Neural progenitor cell (in vitro differentiated cells): Measurements from ENCODE around the gene GNAT1. TPM values are rescaled to one million over a fixed set of nuclear protein-coding genes. Genes with fewer than 3 reads are reported as not detected.

ENCODE experiments used
- DNase-seq: peaks from one replicate; pipeline ENCODE4 v3.0.0-alpha.2; 2016; ENCODE audit warnings: low spot score
- H2AFZ ChIP-seq: fragments of 200-600 bp; sonication (generic); replicated peaks from 2 replicates; pipeline ENCODE4 v1.6.1; 2016; ENCODE audit warnings: antibody characterized with exemption
- H3F3A ChIP-seq: fragments of 200-600 bp; sonication (generic); 2 replicates; pipeline ENCODE4 v1.6.1; 2016; ENCODE audit warnings: antibody characterized with exemption, low read depth
- H3K27ac ChIP-seq: fragments of 200-600 bp; sonication (generic); 2 replicates; pipeline ENCODE4 v1.5.1; 2016; ENCODE audit warnings: mild to moderate bottlenecking
- H3K27me3 ChIP-seq: fragments of 200-600 bp; sonication (generic); 2 replicates; pipeline ENCODE4 v1.6.1; 2016; ENCODE audit warnings: mild to moderate bottlenecking, moderate library complexity
- H3K36me3 ChIP-seq: fragments of 200-600 bp; sonication (generic); 2 replicates; pipeline ENCODE4 v1.5.1; 2016
- H3K4me1 ChIP-seq: fragments of 200-600 bp; sonication (generic); 2 replicates; pipeline ENCODE4 v1.6.1; 2016; ENCODE audit warnings: mixed run types
- H3K4me2 ChIP-seq: fragments of 200-600 bp; sonication (generic); 2 replicates; pipeline ENCODE4 v1.6.1; 2016
- H3K4me3 ChIP-seq: fragments of 200-600 bp; sonication (generic); 2 replicates; pipeline ENCODE4 v1.5.1; 2016
- H3K79me2 ChIP-seq: fragments of 200-600 bp; sonication (generic); 2 replicates; pipeline ENCODE4 v1.6.1; 2016; ENCODE audit warnings: low read depth
- H3K9ac ChIP-seq: fragments of 200-600 bp; sonication (generic); 2 replicates; pipeline ENCODE4 v1.6.1; 2016
- H3K9me3 ChIP-seq: fragments of 200-600 bp; sonication (generic); 2 replicates; pipeline ENCODE4 v1.5.1; 2016; ENCODE audit warnings: low read depth
- H4K20me1 ChIP-seq: fragments of 200-600 bp; sonication (generic); 2 replicates; pipeline ENCODE4 v1.6.1; 2016; ENCODE audit warnings: low read depth
- H3K27ac Mint-ChIP-seq: 3 replicates; pipeline ENCODE4 v1.8.0; 2021; ENCODE audit warnings: mixed read lengths
- H3K27me3 Mint-ChIP-seq: 2 replicates; pipeline ENCODE4 v1.8.0; 2022; ENCODE audit warnings: low read depth, mild to moderate bottlenecking, inconsistent platforms, moderate library complexity, mixed read lengths; ENCODE audit not compliant: insufficient read depth
- H3K36me3 Mint-ChIP-seq: 3 replicates; pipeline ENCODE4 v1.8.0; 2021; ENCODE audit warnings: mixed read lengths
- H3K4me1 Mint-ChIP-seq: 3 replicates; pipeline ENCODE4 v1.8.0; 2021; ENCODE audit warnings: mixed read lengths
- H3K4me3 Mint-ChIP-seq: 3 replicates; pipeline ENCODE4 v1.8.0; 2021; ENCODE audit warnings: mild to moderate bottlenecking, moderate library complexity, mixed read lengths
- H3K9me3 Mint-ChIP-seq: 3 replicates; pipeline ENCODE4 v1.8.0; 2020; ENCODE audit warnings: mixed read lengths
- CTCF ChIP-seq: fragments of 200-600 bp; sonication (generic); IDR thresholded peaks from 2 replicates; pipeline ENCODE4 v1.5.1; 2017; ENCODE audit warnings: antibody characterized with exemption, mild to moderate bottlenecking
- EZH2 ChIP-seq: fragments of 200-600 bp; sonication (generic); IDR thresholded peaks from 2 replicates; pipeline ENCODE4 v1.6.1; 2017; ENCODE audit warnings: antibody characterized with exemption, mild to moderate bottlenecking, moderate library complexity
- EZH2phosphoT487 ChIP-seq: fragments of 200-600 bp; sonication (generic); IDR thresholded peaks from 2 replicates; pipeline ENCODE4 v1.6.1; 2017; ENCODE audit warnings: antibody characterized with exemption
- total RNA-seq: library from RNA; depleted of rRNA; stranded (reverse); fragments of >200 nt; gene quantifications from 2 replicates; pipeline ENCODE4 v1.2.3, GENCODE V29; 2015; ENCODE audit warnings: low replicate concordance

GNAT1 gene
- total RNA-seq, 1 donor from 2014 or later, result not detected

- no peak overlapping the region for H3K27ac ChIP-seq
- no peaks in the 10 kb centered on the region for H3K36me3 Mint-ChIP-seq
- DNase-seq, result no peak
- no peak overlapping the region for H3K4me2 ChIP-seq
- H2AFZ ChIP-seq, result no peak overlapping the region
- no peak overlapping the region for H3K9ac ChIP-seq
- H3K27me3 Mint-ChIP-seq, result peaks cover 8% of the 10 kb centered on the region
- H3K4me3 Mint-ChIP-seq, result no peak overlapping the region
- no peaks in the 10 kb centered on the region for H3K27me3 ChIP-seq
- H3K27ac Mint-ChIP-seq, result peak overlapping the region; percentile 46
- H3K4me1 ChIP-seq, result no peaks in the 10 kb centered on the region
- no peaks in the 10 kb centered on the region for H3K36me3 ChIP-seq
- H3K4me1 Mint-ChIP-seq, result peaks cover 9% of the 10 kb centered on the region
- no peaks in the 10 kb centered on the region for H3K79me2 ChIP-seq
- TF ChIP-seq CTCF (no peak), EZH2phosphoT487 (no peak), EZH2 (no peak)
- H3K9me3 ChIP-seq, result no peaks in the 10 kb centered on the region
- no peaks in the 10 kb centered on the region for H3F3A ChIP-seq
- no peak overlapping the region for H3K4me3 ChIP-seq
- no peaks in the 10 kb centered on the region for H3K9me3 Mint-ChIP-seq
- H4K20me1 ChIP-seq, result no peaks in the 10 kb centered on the region
Measured at GRCh38 chr3:50213373-50213772, 22.0 kb downstream of the GNAT1 start.

GRCh38 chr3:50214824-50215223 is 23.4 kb downstream of the GNAT1 start:
- Histone ChIP-seq H3K4me3 (no peak overlapping the region), H3K79me2 (no peaks in the 10 kb centered on the region), H3K27me3 (no peaks in the 10 kb centered on the region), H2AFZ (no peak overlapping the region), H3K4me1 (no peaks in the 10 kb centered on the region), H3K9me3 (no peaks in the 10 kb centered on the region), H3K36me3 (no peaks in the 10 kb centered on the region), H3K27ac (no peak overlapping the region), H4K20me1 (no peaks in the 10 kb centered on the region), H3K9ac (no peak overlapping the region), H3F3A (no peaks in the 10 kb centered on the region), H3K4me2 (no peak overlapping the region)
- DNase-seq, result no peak
- no peak for TF ChIP-seq CTCF
- TF ChIP-seq EZH2, result no peak
- TF ChIP-seq EZH2phosphoT487, result no peak
- Mint-ChIP-seq H3K9me3 (no peaks in the 10 kb centered on the region), H3K27me3 (peaks cover 11% of the 10 kb centered on the region), H3K4me3 (no peak overlapping the region), H3K36me3 (no peaks in the 10 kb centered on the region), H3K27ac (no peak overlapping the region), H3K4me1 (peaks cover 4% of the 10 kb centered on the region)

GRCh38 chr3:50215529-50215928 is 24.1 kb downstream of the GNAT1 start:
- peaks cover 11% of the 10 kb centered on the region for H3K27me3 Mint-ChIP-seq

More at GRCh38 chr3:50215529-50215928, 24.1 kb downstream of the GNAT1 start:
- Mint-ChIP-seq H3K4me1 (peaks cover 8% of the 10 kb centered on the region), H3K36me3 (no peaks in the 10 kb centered on the region), H3K9me3 (no peaks in the 10 kb centered on the region), H3K4me3 (no peak overlapping the region), H3K27ac (no peak overlapping the region)
- no peaks in the 10 kb centered on the region for H3K9me3 ChIP-seq
- H3K36me3 ChIP-seq, result no peaks in the 10 kb centered on the region
- TF ChIP-seq EZH2phosphoT487, result no peak
- TF ChIP-seq EZH2, result no peak
- no peak for TF ChIP-seq CTCF
- DNase-seq, result no peak
- H3K9ac ChIP-seq, result no peak overlapping the region
- no peaks in the 10 kb centered on the region for H3F3A ChIP-seq
- H3K4me2 ChIP-seq, result no peak overlapping the region
- H3K4me3 ChIP-seq, result no peak overlapping the region
- no peak overlapping the region for H3K27ac ChIP-seq
- no peak overlapping the region for H2AFZ ChIP-seq
- no peaks in the 10 kb centered on the region for H3K27me3 ChIP-seq
- H4K20me1 ChIP-seq, result no peaks in the 10 kb centered on the region
- H3K79me2 ChIP-seq, result no peaks in the 10 kb centered on the region
- no peaks in the 10 kb centered on the region for H3K4me1 ChIP-seq
